K562 (cell line): ENCODE results near the gene PTPRR. TPM values are rescaled to one million over a fixed set of nuclear protein-coding genes. Genes with fewer than 3 reads are reported as not detected.

Source experiments
- ATAC-seq: fragments of 200-7000 bp; cut with Tn5 transposase; 3 replicates; pipeline ENCODE4 v1.9.1; 2020; ENCODE audit warnings: moderate library complexity
- BruUV-seq: library from RNA; stranded (reverse); fragments of 400-500 nt; replicated peaks from 2 replicates; lab custom pipeline; 2021; lab: Mats Ljungman, UMichigan
- CTCF ChIA-PET: fragments of 300-600 bp; formaldehyde crosslinking; extraction: SDS; loops from one replicate; lab custom pipeline; 2021; ENCODE audit warnings: low intra/inter-chr PET ratio; lab: Yijun Ruan, JAX
- POLR2A ChIA-PET: fragments of 300-600, 350-650 bp; sonication (Branson Sonifier 250); formaldehyde crosslinking; extraction: SDS; loops from one replicate; lab custom pipeline; 2021; ENCODE audit warnings: antibody characterized with exemption, inconsistent platforms; lab: Yijun Ruan, JAX
- DNase-seq, 4 experiments: peaks; one replicate each; pipeline versions ENCODE4 v3.0.0 to v3.0.0-alpha.2; 2011 to 2018; ENCODE audit warnings: low spot score in 3 of 4, mixed read lengths in 3 of 4; ENCODE audit errors: extremely low read depth in 1 of 4
- FAIRE-seq: peaks from 2 replicates; lab custom pipeline; 2011; peaks lifted over from hg19 to GRCh38; lab: Jason Lieb, UNC
- H2AFZ ChIP-seq: 2 replicates; pipeline ENCODE4 v1.6.0; 2011; ENCODE audit warnings: low read depth, low read length, control low read depth, inconsistent platforms
- H3K27ac ChIP-seq: fragments of 200-600 bp; 3 replicates; pipeline ENCODE4 v1.8.0; 2011; ENCODE audit warnings: low read depth, mild to moderate bottlenecking, control low read depth, inconsistent platforms, low read length, moderate library complexity, mixed read lengths; ENCODE audit errors: extremely low read depth
- H3K27me3 ChIP-seq, 2 experiments: fragments of 300-600 bp in 1 of 2; 2 replicates in 1 of 2; 3 replicates in 1 of 2; pipeline versions ENCODE4 v1.6.0 to v1.8.0; 2011; ENCODE audit warnings: inconsistent platforms in 2 of 2, low read length in 2 of 2, mild to moderate bottlenecking in 1 of 2, mixed read lengths in 1 of 2, moderate library complexity in 1 of 2; ENCODE audit not compliant: control insufficient read depth in 2 of 2, insufficient read depth in 2 of 2
- H3K36me3 ChIP-seq: fragments of 300-600 bp; 3 replicates; pipeline ENCODE4 v1.8.0; 2011; ENCODE audit warnings: mild to moderate bottlenecking, low read length, inconsistent platforms; ENCODE audit not compliant: control insufficient read depth, insufficient read depth
- H3K4me1 ChIP-seq, 2 experiments: fragments of 200-600 bp in 1 of 2; replicated peaks in 1 of 2; 2 replicates in 1 of 2; 3 replicates in 1 of 2; pipeline versions ENCODE4 v1.5.1 to v1.8.0; 2011; ENCODE audit warnings: inconsistent platforms in 2 of 2, low read length in 2 of 2, mild to moderate bottlenecking in 1 of 2, mixed read lengths in 1 of 2, moderate library complexity in 1 of 2; ENCODE audit not compliant: control insufficient read depth in 2 of 2, insufficient read depth in 2 of 2
- H3K4me2 ChIP-seq: 2 replicates; pipeline ENCODE4 v1.6.1; 2011; ENCODE audit warnings: low read length, control low read depth, inconsistent platforms, mixed read lengths; ENCODE audit not compliant: insufficient read depth
- H3K4me3 ChIP-seq: fragments of 200-600 bp; sonication (generic), shearing (Covaris generic); 2 replicates; pipeline ENCODE4 v1.5.1; 2016; ENCODE audit warnings: control low read depth, inconsistent platforms
- H3K79me2 ChIP-seq: fragments of 200-600 bp; 3 replicates; pipeline ENCODE4 v1.8.0; 2011; ENCODE audit warnings: low read length, inconsistent platforms; ENCODE audit not compliant: control insufficient read depth, insufficient read depth
- H3K9ac ChIP-seq, 2 experiments: 2 replicates each; pipeline versions ENCODE4 v1.6.0 to v1.6.1; 2011; ENCODE audit warnings: low read depth in 2 of 2, low read length in 2 of 2, control low read depth in 1 of 2, inconsistent platforms in 1 of 2, mild to moderate bottlenecking in 1 of 2, mixed read lengths in 1 of 2; ENCODE audit not compliant: insufficient read depth in 1 of 2
- H3K9me1 ChIP-seq: one replicate; pipeline ENCODE4 v1.6.0; 2011; ENCODE audit warnings: inconsistent platforms, mild to moderate bottlenecking, low read length, moderate library complexity; ENCODE audit not compliant: control insufficient read depth, insufficient read depth
- H3K9me3 ChIP-seq: replicated peaks from 2 replicates; pipeline ENCODE4 v1.5.1; 2011; ENCODE audit warnings: low read depth, low read length, inconsistent platforms; ENCODE audit not compliant: control insufficient read depth, insufficient read depth
- H4K20me1 ChIP-seq: replicated peaks from 2 replicates; pipeline ENCODE4 v1.6.1; 2011; ENCODE audit warnings: low read length, inconsistent platforms, mixed read lengths; ENCODE audit not compliant: control insufficient read depth, insufficient read depth
- EZH2 ChIP-seq: IDR thresholded peaks from 2 replicates; pipeline ENCODE4 v1.6.1; 2012; ENCODE audit warnings: low read depth, mild to moderate bottlenecking, inconsistent platforms, low read length, borderline replicate concordance
- HMGN3 ChIP-seq: IDR thresholded peaks from 2 replicates; pipeline ENCODE4 v1.6.1; 2011; ENCODE audit warnings: borderline replicate concordance, low read depth, mild to moderate bottlenecking, mixed read lengths, low read length; ENCODE audit not compliant: insufficient read length; ENCODE audit errors: extremely low read depth
- MAFK ChIP-seq: IDR thresholded peaks from 2 replicates; pipeline ENCODE4 v1.6.1; 2011; ENCODE audit warnings: low read length, improper control_type of control experiment
- MXI1 ChIP-seq: IDR thresholded peaks from 2 replicates; pipeline ENCODE4 v1.6.1; 2011; ENCODE audit warnings: low read depth, mild to moderate bottlenecking, improper control_type of control experiment, low read length
- NEUROD1 ChIP-seq: fragments of 150-350 bp; IDR thresholded peaks from 2 replicates; pipeline ENCODE4 v1.6.1; 2014; ENCODE audit warnings: borderline replicate concordance, low read length, low read depth; ENCODE audit not compliant: partially characterized antibody
- NR2F6 ChIP-seq: fragments of 450-650 bp; formaldehyde crosslinking; IDR thresholded peaks from 2 replicates; pipeline ENCODE4 v1.4.0; 2020; ENCODE audit warnings: mild to moderate bottlenecking
- PHB ChIP-seq: fragments of 250-450 bp; sonication (Bioruptor Pico); IDR thresholded peaks from 2 replicates; pipeline ENCODE4 v1.5.0; 2021
- PHF21A ChIP-seq: fragments of 450-650 bp; IDR thresholded peaks from 2 replicates; pipeline ENCODE4 v1.6.1; 2017; ENCODE audit warnings: low read depth, borderline replicate concordance
- PKNOX1 ChIP-seq: fragments of 450-650 bp; IDR thresholded peaks from 2 replicates; pipeline ENCODE4 v1.6.1; 2016
- POLR3A ChIP-seq: IDR thresholded peaks from 2 replicates; pipeline ENCODE4 v1.6.1; 2011; ENCODE audit warnings: borderline replicate concordance, mild to moderate bottlenecking, moderate library complexity; ENCODE audit not compliant: insufficient read length, insufficient read depth; ENCODE audit errors: extremely low read depth
- RB1 ChIP-seq: fragments of 450-650 bp; IDR thresholded peaks from 2 replicates; pipeline ENCODE4 v1.6.1; 2017; ENCODE audit warnings: low read depth, mild to moderate bottlenecking
- SMC3 ChIP-seq: conservative IDR thresholded peaks from 2 replicates; pipeline ENCODE4 v1.6.1; 2011; ENCODE audit warnings: low read depth, low read length, improper control_type of control experiment; ENCODE audit not compliant: insufficient read depth
- TGIF2 ChIP-seq: sonication (generic); formaldehyde crosslinking; IDR thresholded peaks from 2 replicates; pipeline ENCODE4 v1.8.1; 2022; ENCODE audit warnings: mild to moderate bottlenecking, missing genetic modification reagents, moderate library complexity
- ZNF23 ChIP-seq: fragments of 250-450 bp; sonication (Bioruptor Pico); IDR thresholded peaks from 2 replicates; pipeline ENCODE4 v1.4.0; 2020; ENCODE audit warnings: mild to moderate bottlenecking
- ZNF707 ChIP-seq: fragments of 250-450 bp; sonication (Bioruptor Pico); conservative IDR thresholded peaks from 2 replicates; pipeline ENCODE4 v1.8.0; 2022; ENCODE audit warnings: inconsistent platforms, mild to moderate bottlenecking, moderate library complexity
- ZNF79 ChIP-seq: fragments of 250-450 bp; sonication (Bioruptor Pico); IDR thresholded peaks from 2 replicates; pipeline ENCODE4 v1.4.0; 2020; ENCODE audit warnings: low read depth, mild to moderate bottlenecking, moderate library complexity
- WGBS: fragments of 100-300 bp; shearing (Covaris generic); methylation state at CpG from one replicate; pipeline ENCODE4 v1.1.6; 2016; ENCODE audit warnings: low coverage, mixed read lengths; ENCODE audit not compliant: insufficient coverage; ENCODE audit errors: missing lambda C conversion rate; 5-methylcytosine and 5-hydroxymethylcytosine counted together
- in situ Hi-C: fragments of 300-500 bp; cut with MboI; formaldehyde crosslinking; loops from 4 replicates; pipeline ENCODE4 v1.15.0; 2018; ENCODE audit warnings: inconsistent platforms, mixed read lengths
- intact Hi-C: fragments of 100-400 bp; cut with micrococcal nuclease; formaldehyde crosslinking; loops from 2 replicates; pipeline ENCODE4 v1.14.2; 2022
- polyA plus RNA-seq, 8 experiments: library from polyadenylated mRNA; depleted of rRNA in 4 of 8; stranded (reverse) in 5 of 8; unstranded in 3 of 8; fragments of >200 nt; fragmentation: Nextera tagmentation in 2 of 8; fragmentation: Illumina TruSeq in 1 of 8; extraction: Ambion mirVana in 2 of 8; extraction: Trizol in 1 of 8; gene quantifications; 2 replicates each; pipeline versions ENCODE4 v1.2.1 to v1.2.3, GENCODE V29; 2011 to 2014; ENCODE audit warnings: inconsistent platforms in 1 of 8, missing spikeins in 1 of 8
- total RNA-seq, 7 experiments: library from RNA; depleted of rRNA in 6 of 7; stranded (reverse); fragments of >200 nt in 6 of 7; fragmentation: Illumina TruSeq in 2 of 7; extraction: Trizol in 2 of 7; gene quantifications; 2 replicates each; pipeline versions ENCODE4 v1.2.1 to v1.2.3, GENCODE V29; 2011 to 2021; ENCODE audit warnings: low replicate concordance in 1 of 7
- TF ChIP-seq, protein P1 (sequence below): fragments of 450-650 bp; formaldehyde crosslinking; IDR thresholded peaks from 2 replicates; pipeline ENCODE4 v1.4.0; 2020; ENCODE audit warnings: mild to moderate bottlenecking, moderate library complexity
- TF ChIP-seq, protein P2 (sequence below): fragments of 250-450 bp; sonication (Bioruptor Pico); IDR thresholded peaks from 2 replicates; pipeline ENCODE4 v1.8.0; 2022; ENCODE audit warnings: inconsistent platforms, mild to moderate bottlenecking, moderate library complexity, borderline replicate concordance

The PTPRR gene
- total and polyA plus RNA-seq, 9 of the 15 experiments (the other 6 are each of a cell fraction or from before 2014, with no cell fraction given), result 6.6 to 41.7 (median 12.3) TPM

DNA sequence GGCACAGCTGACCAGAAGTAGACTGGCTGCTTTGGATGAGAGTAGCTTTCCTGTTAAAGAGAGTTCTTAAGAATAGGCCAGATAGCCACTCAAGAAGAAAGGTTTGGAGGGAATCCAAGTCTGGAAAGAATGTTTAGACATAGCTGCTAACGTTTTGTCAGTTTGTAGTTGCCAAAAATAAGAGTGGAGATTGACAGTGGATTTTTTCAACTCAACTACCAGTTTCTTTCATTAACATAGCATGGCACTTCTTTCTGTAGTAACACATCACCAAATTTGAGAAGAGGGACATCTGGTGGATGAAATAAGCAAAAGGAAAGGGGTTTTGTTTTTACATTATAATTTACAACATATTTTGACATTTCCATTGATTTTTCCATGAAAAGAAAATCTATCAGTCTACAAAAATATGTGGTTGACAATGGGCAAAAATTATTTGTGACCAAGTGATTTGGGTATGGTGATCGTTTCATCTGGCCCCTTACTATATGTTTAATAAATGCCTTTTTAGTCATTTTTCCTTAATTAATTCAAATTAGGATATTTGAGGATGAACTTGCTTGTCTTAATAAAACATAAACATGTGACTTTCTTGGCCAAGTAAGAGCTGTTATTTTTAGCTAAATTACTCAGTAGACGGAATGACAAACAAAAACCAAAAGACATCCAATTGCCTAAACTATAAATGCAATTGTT is 71.1 kb downstream of the PTPRR start:
- no peak overlapping the region for H3K9ac ChIP-seq
- 0% methylated on average over 3 of the region's 3 CpGs for WGBS
- no peaks in the 10 kb centered on the region for H3K4me1 ChIP-seq
- intact Hi-C loops (loop anchor here (1.0 to 10.0 kb wide), 2 partner anchors 116 to 975 kb away; no protein-coding TSS in a partner anchor), in situ Hi-C loops (loop anchor here (5.0 kb wide), 2 partner anchors 117 to 257 kb away; no protein-coding TSS in a partner anchor)
- no peaks in the 10 kb centered on the region for H3K9me1 ChIP-seq
- H3K9me3 ChIP-seq, result no peaks in the 10 kb centered on the region
- no peak overlapping the region for H3K4me3 ChIP-seq
- POLR2A ChIA-PET, result no interaction called here
- H3K27ac ChIP-seq, result no peak overlapping the region
- CTCF ChIA-PET, result interaction anchor here (0.6 to 2.2 kb wide), 2 partner anchors 116 to 898 kb away, joined by 6 to 27 read pairs; no protein-coding TSS in a partner anchor
- no peak overlapping the region for H3K4me2 ChIP-seq
- H2AFZ ChIP-seq, result no peak overlapping the region
- H3K36me3 ChIP-seq, result no peaks in the 10 kb centered on the region
- no TSS peak for BruUV-seq
- H3K79me2 ChIP-seq, result no peaks in the 10 kb centered on the region
- peak; percentile 75 for FAIRE-seq
- DNase-seq, result peak in 3 of 4 experiments; percentile 8 to 25 (median 24)
- peak; percentile 49; the same call in 1 of the 3 replicates for ATAC-seq
- H4K20me1 ChIP-seq, result no peaks in the 10 kb centered on the region
- H3K27me3 ChIP-seq, result peaks cover 0 to 3% of the 10 kb centered on the region in 2 experiments; a peak in 1 of 5 replicates
- TF ChIP-seq HMGN3 (no peak), ZNF23 (no peak), POLR3A (no peak), RB1 (no peak), NEUROD1 (no peak), ZNF79 (no peak), ZNF707 (no peak), MXI1 (no peak), SMC3 (peak; percentile 33; the same call in 1 of the 2 replicates), PHB (CRISPR knock-in tag) (no peak), EZH2 (no peak), PKNOX1 (peak; percentile 40), TGIF2 (CRISPR knock-in tag) (no peak), MAFK (no peak), PHF21A (no peak), NR2F6 (CRISPR knock-in tag) (no peak)
- TF ChIP-seq, protein P1, sequence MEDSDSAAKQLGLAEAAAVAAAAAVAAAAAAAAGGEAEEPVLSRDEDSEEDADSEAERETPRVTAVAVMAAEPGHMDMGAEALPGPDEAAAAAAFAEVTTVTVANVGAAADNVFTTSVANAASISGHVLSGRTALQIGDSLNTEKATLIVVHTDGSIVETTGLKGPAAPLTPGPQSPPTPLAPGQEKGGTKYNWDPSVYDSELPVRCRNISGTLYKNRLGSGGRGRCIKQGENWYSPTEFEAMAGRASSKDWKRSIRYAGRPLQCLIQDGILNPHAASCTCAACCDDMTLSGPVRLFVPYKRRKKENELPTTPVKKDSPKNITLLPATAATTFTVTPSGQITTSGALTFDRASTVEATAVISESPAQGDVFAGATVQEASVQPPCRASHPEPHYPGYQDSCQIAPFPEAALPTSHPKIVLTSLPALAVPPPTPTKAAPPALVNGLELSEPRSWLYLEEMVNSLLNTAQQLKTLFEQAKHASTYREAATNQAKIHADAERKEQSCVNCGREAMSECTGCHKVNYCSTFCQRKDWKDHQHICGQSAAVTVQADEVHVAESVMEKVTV (CRISPR knock-in tag), result peak; percentile 63
- TF ChIP-seq, protein P2, sequence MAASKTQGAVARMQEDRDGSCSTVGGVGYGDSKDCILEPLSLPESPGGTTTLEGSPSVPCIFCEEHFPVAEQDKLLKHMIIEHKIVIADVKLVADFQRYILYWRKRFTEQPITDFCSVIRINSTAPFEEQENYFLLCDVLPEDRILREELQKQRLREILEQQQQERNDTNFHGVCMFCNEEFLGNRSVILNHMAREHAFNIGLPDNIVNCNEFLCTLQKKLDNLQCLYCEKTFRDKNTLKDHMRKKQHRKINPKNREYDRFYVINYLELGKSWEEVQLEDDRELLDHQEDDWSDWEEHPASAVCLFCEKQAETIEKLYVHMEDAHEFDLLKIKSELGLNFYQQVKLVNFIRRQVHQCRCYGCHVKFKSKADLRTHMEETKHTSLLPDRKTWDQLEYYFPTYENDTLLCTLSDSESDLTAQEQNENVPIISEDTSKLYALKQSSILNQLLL (CRISPR knock-in tag), result no peak
